ENCODE data around the gene KLB. TPM values are rescaled to one million over a fixed set of nuclear protein-coding genes. Genes with fewer than 3 reads are reported as not detected.

KLB gene
- total RNA-seq, 2 experiments from 2014 or later: not detected

- H3K4me1 Mint-ChIP-seq (ENCODE audit: low read depth): peaks cover 8% of the 10 kb centered on the region
- POLR2A ChIA-PET: interaction anchor here (1.0 to 2.1 kb wide), 4 partner anchors 10 to 27 kb away, joined by 3 to 8 read pairs (median 4); partner anchors contain the start of genes LIAS and RPL9
Measured at GRCh38 chr4:39469429-39470077, 62.8 kb downstream of the KLB start.

GRCh38 chr4:39470402-39470801 is 63.7 kb downstream of the KLB start:
- H3K36me3 Mint-ChIP-seq (ENCODE audit: low read depth): peaks cover 39% of the 10 kb centered on the region
- no peaks in the 10 kb centered on the region for H3K27me3 Mint-ChIP-seq
- H3K9me3 Mint-ChIP-seq: no peaks in the 10 kb centered on the region
- H3K27ac Mint-ChIP-seq: no peak overlapping the region
- ATAC-seq: no peak
- no peak for DNase-seq
- ChIA-PET CTCF (interaction anchor here (0.7 to 2.8 kb wide), 4 partner anchors 10 to 189 kb away, joined by 3 to 31 read pairs (median 6); partner anchors contain the start of genes LIAS and RPL9), POLR2A (interaction anchor here (1.0 to 2.1 kb wide), 3 partner anchors 10 to 22 kb away, joined by 3 to 8 read pairs (median 4); partner anchors contain the start of genes LIAS and RPL9)
- peaks cover 6% of the 10 kb centered on the region for H3K4me1 Mint-ChIP-seq (ENCODE audit: low read depth)
- TF ChIP-seq, protein P1, sequence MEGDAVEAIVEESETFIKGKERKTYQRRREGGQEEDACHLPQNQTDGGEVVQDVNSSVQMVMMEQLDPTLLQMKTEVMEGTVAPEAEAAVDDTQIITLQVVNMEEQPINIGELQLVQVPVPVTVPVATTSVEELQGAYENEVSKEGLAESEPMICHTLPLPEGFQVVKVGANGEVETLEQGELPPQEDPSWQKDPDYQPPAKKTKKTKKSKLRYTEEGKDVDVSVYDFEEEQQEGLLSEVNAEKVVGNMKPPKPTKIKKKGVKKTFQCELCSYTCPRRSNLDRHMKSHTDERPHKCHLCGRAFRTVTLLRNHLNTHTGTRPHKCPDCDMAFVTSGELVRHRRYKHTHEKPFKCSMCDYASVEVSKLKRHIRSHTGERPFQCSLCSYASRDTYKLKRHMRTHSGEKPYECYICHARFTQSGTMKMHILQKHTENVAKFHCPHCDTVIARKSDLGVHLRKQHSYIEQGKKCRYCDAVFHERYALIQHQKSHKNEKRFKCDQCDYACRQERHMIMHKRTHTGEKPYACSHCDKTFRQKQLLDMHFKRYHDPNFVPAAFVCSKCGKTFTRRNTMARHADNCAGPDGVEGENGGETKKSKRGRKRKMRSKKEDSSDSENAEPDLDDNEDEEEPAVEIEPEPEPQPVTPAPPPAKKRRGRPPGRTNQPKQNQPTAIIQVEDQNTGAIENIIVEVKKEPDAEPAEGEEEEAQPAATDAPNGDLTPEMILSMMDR (IDR thresholded peaks at IDR 0.05): no peak
- intact Hi-C loops (cut with micrococcal nuclease): no loop called here
- H3K4me3 Mint-ChIP-seq: no peak overlapping the region

More at GRCh38 chr4:39469429-39470077, 62.8 kb downstream of the KLB start:
- no peaks in the 10 kb centered on the region for H3K9me3 Mint-ChIP-seq
- ATAC-seq (peak; percentile 79), DNase-seq (peak; percentile 16)
- TF ChIP-seq, protein P1 (IDR thresholded peaks at IDR 0.05): peak; percentile 94
- intact Hi-C loops (cut with micrococcal nuclease): loop anchor here (10.0 kb wide), 1 partner anchor 505 kb away; the partner anchor contains the start of gene PDS5A
- peaks cover 42% of the 10 kb centered on the region for H3K36me3 Mint-ChIP-seq (ENCODE audit: low read depth)
- H3K27ac Mint-ChIP-seq: peak overlapping the region; percentile 60
- no peaks in the 10 kb centered on the region for H3K27me3 Mint-ChIP-seq
- CTCF ChIA-PET: interaction anchor here (0.6 to 2.8 kb wide), 48 partner anchors 8 to 506 kb away, joined by 3 to 31 read pairs (median 4); partner anchors contain the start of genes LIAS, RPL9, SMIM14 and UBE2K
- H3K4me3 Mint-ChIP-seq: no peak overlapping the region

- ATAC-seq (no peak), DNase-seq (no peak)
- ChIA-PET CTCF (interaction anchor here (0.5 to 1.9 kb wide), 4 partner anchors 9 to 212 kb away, joined by 3 to 5 read pairs (median 4); no protein-coding TSS in a partner anchor), POLR2A (interaction anchor here (0.6 to 0.8 kb wide), 2 partner anchors 14 to 19 kb away, joined by 3 read pairs; partner anchors contain the start of genes LIAS and RPL9)
- Mint-ChIP-seq H3K9me3 (no peaks in the 10 kb centered on the region), H3K27ac (no peak overlapping the region), H3K27me3 (no peaks in the 10 kb centered on the region), H3K4me1 (ENCODE audit: low read depth) (peaks cover 6% of the 10 kb centered on the region), H3K36me3 (ENCODE audit: low read depth) (peaks cover 41% of the 10 kb centered on the region), H3K4me3 (no peak overlapping the region)
- intact Hi-C loops (cut with micrococcal nuclease): no loop called here
- TF ChIP-seq, protein P1 (IDR thresholded peaks at IDR 0.05): no peak
Measured at GRCh38 chr4:39472396-39472795, 65.7 kb downstream of the KLB start.

DNA sequence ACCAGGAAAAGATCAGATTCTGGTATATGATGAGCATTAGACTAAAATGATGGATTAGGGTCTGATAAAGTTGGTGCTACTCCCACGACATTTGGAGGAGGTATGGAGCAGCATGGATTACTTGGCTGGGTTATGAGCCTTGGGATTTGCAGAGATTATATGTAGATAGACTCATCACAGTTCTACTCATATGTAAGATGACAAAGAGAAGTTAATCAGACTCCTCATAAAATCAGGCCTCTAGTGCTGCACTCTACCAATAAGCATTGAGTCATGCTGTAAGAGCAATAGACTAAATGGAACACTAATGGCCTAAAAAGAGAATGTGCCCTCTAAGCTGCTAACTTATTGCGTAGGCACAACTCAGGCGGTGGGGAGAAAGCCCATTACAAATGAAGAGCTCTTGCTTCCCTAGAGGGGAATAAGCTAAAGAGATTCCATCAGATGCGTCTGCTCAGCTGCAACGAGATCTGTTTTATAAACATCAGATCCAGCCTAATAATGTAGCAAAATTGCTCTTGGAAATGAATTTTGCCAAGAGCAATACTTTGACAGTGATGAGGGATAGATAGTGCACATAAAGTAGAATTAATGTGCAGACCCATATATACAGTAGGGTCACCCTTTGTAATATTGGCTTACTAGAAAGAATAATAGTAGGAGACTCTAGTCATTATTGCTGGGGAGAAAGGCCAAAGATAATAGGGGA is 69.6 kb downstream of the KLB start:
- no peak overlapping the region for H3K4me3 Mint-ChIP-seq
- ChIA-PET CTCF (interaction anchor here (1.2 kb wide), 1 partner anchor 21 kb away, joined by 4 read pairs; no protein-coding TSS in a partner anchor), POLR2A (no interaction called here)
- DNase-seq (no peak), ATAC-seq (no peak)
- intact Hi-C loops (cut with micrococcal nuclease): no loop called here
- no peaks in the 10 kb centered on the region for H3K9me3 Mint-ChIP-seq
- H3K36me3 Mint-ChIP-seq (ENCODE audit: low read depth): peaks cover 17% of the 10 kb centered on the region
- H3K4me1 Mint-ChIP-seq (ENCODE audit: low read depth): no peaks in the 10 kb centered on the region
- no peak overlapping the region for H3K27ac Mint-ChIP-seq
- TF ChIP-seq, protein P1 (IDR thresholded peaks at IDR 0.05): no peak
- no peaks in the 10 kb centered on the region for H3K27me3 Mint-ChIP-seq
